ENCODE results near the gene HILPDA.
"Not testable (repeated sequence)": the region's sequence is repeated elsewhere in the genome, so short reads cannot be mapped to it uniquely, and the experiment has no call there.

Gene HILPDA

GRCh38 chr7:128448751-128449302 is 6.9 kb upstream of the HILPDA start:
- no peak overlapping the region for H3K4me3 ChIP-seq (ENCODE audit: insufficient read depth, low read depth, low read length)
- no peaks in the 10 kb centered on the region for H3K9me3 ChIP-seq (ENCODE audit: control insufficient read depth, low read length)
- no peaks in the 10 kb centered on the region for H3K27me3 ChIP-seq (ENCODE audit: control insufficient read depth, insufficient read depth, low read length, poor library complexity, severe bottlenecking)
- H3K36me3 ChIP-seq (ENCODE audit: control insufficient read depth, insufficient read depth, low read length) = no peaks in the 10 kb centered on the region
- H3K27ac ChIP-seq (ENCODE audit: insufficient read depth, low read depth, low read length, poor library complexity, severe bottlenecking) = no peak overlapping the region
- H3K4me1 ChIP-seq (ENCODE audit: control insufficient read depth, insufficient read depth, low read length) = peaks cover 5% of the 10 kb centered on the region
- 96 to 97% methylated on average over 5 to 6 of the region's 6 CpGs for WGBS, 2 experiments

GRCh38 chr7:128450409-128450808 is 5.3 kb upstream of the HILPDA start:
- peaks cover 9% of the 10 kb centered on the region for H3K4me1 ChIP-seq (ENCODE audit: control insufficient read depth, insufficient read depth, low read length)
- no peak overlapping the region for H3K4me3 ChIP-seq (ENCODE audit: insufficient read depth, low read depth, low read length)
- no peaks in the 10 kb centered on the region for H3K27me3 ChIP-seq (ENCODE audit: control insufficient read depth, insufficient read depth, low read length, poor library complexity, severe bottlenecking)
- H3K27ac ChIP-seq (ENCODE audit: insufficient read depth, low read depth, low read length, poor library complexity, severe bottlenecking) = no peak overlapping the region
- H3K36me3 ChIP-seq (ENCODE audit: control insufficient read depth, insufficient read depth, low read length) = no peaks in the 10 kb centered on the region
- 87 to 88% methylated on average over 4 of the region's 4 CpGs for WGBS, 2 experiments
- no peaks in the 10 kb centered on the region for H3K9me3 ChIP-seq (ENCODE audit: control insufficient read depth, low read length)

GRCh38 chr7:128450913-128451312 is 4.8 kb upstream of the HILPDA start:
- peaks cover 9% of the 10 kb centered on the region for H3K4me1 ChIP-seq (ENCODE audit: control insufficient read depth, insufficient read depth, low read length)
- H3K9me3 ChIP-seq (ENCODE audit: control insufficient read depth, low read length) = no peaks in the 10 kb centered on the region
- H3K4me3 ChIP-seq (ENCODE audit: insufficient read depth, low read depth, low read length) = no peak overlapping the region
- H3K27me3 ChIP-seq (ENCODE audit: control insufficient read depth, insufficient read depth, low read length, poor library complexity, severe bottlenecking) = no peaks in the 10 kb centered on the region
- 91 to 94% methylated on average over 5 of the region's 5 CpGs for WGBS, 2 experiments
- no peak overlapping the region for H3K27ac ChIP-seq (ENCODE audit: insufficient read depth, low read depth, low read length, poor library complexity, severe bottlenecking)
- H3K36me3 ChIP-seq (ENCODE audit: control insufficient read depth, insufficient read depth, low read length) = no peaks in the 10 kb centered on the region

GRCh38 chr7:128452552-128452951 is 3.1 kb upstream of the HILPDA start:
- WGBS, 2 experiments = 94% methylated on average over 1 of the region's 1 CpG; no CpG with 5 or more reads in 1 of the 2 experiments
- H3K27me3 ChIP-seq (ENCODE audit: control insufficient read depth, insufficient read depth, low read length, poor library complexity, severe bottlenecking) = no peaks in the 10 kb centered on the region

GRCh38 chr7:128453836-128454804 is 1.6 kb upstream of the HILPDA start:
- Histone ChIP-seq H3K27ac (ENCODE audit: insufficient read depth, low read depth, low read length, poor library complexity, severe bottlenecking) (peak overlapping the region; percentile 85), H3K4me1 (ENCODE audit: control insufficient read depth, insufficient read depth, low read length) (peaks cover 22% of the 10 kb centered on the region), H3K4me3 (ENCODE audit: insufficient read depth, low read depth, low read length) (no peak overlapping the region), H3K36me3 (ENCODE audit: control insufficient read depth, insufficient read depth, low read length) (peaks cover 6% of the 10 kb centered on the region), H3K9me3 (ENCODE audit: control insufficient read depth, low read length) (no peaks in the 10 kb centered on the region), H3K27me3 (ENCODE audit: control insufficient read depth, insufficient read depth, low read length, poor library complexity, severe bottlenecking) (no peaks in the 10 kb centered on the region)
- WGBS, 2 experiments = 22 to 24% methylated on average over 23 of the region's 23 CpGs

More at GRCh38 chr7:128452552-128452951, 3.1 kb upstream of the HILPDA start:
- H3K36me3 ChIP-seq (ENCODE audit: control insufficient read depth, insufficient read depth, low read length) = peaks cover 6% of the 10 kb centered on the region
- peaks cover 13% of the 10 kb centered on the region for H3K4me1 ChIP-seq (ENCODE audit: control insufficient read depth, insufficient read depth, low read length)
- no peaks in the 10 kb centered on the region for H3K9me3 ChIP-seq (ENCODE audit: control insufficient read depth, low read length)
- no peak overlapping the region for H3K4me3 ChIP-seq (ENCODE audit: insufficient read depth, low read depth, low read length)
- H3K27ac ChIP-seq (ENCODE audit: insufficient read depth, low read depth, low read length, poor library complexity, severe bottlenecking) = no peak overlapping the region

GRCh38 chr7:128454808-128455542 is 703 bp upstream of the HILPDA start:
- Histone ChIP-seq H3K36me3 (ENCODE audit: control insufficient read depth, insufficient read depth, low read length) (peaks cover 6% of the 10 kb centered on the region), H3K27me3 (ENCODE audit: control insufficient read depth, insufficient read depth, low read length, poor library complexity, severe bottlenecking) (no peaks in the 10 kb centered on the region), H3K27ac (ENCODE audit: insufficient read depth, low read depth, low read length, poor library complexity, severe bottlenecking) (peak overlapping the region; percentile 90), H3K9me3 (ENCODE audit: control insufficient read depth, low read length) (no peaks in the 10 kb centered on the region), H3K4me1 (ENCODE audit: control insufficient read depth, insufficient read depth, low read length) (peaks cover 25% of the 10 kb centered on the region), H3K4me3 (ENCODE audit: insufficient read depth, low read depth, low read length) (peak overlapping the region; percentile 96)
- WGBS, 2 experiments = 67 to 71% methylated on average over 25 of the region's 25 CpGs

GRCh38 chr7:128456255-128456725 is 612 bp downstream of the HILPDA start:
- H3K4me1 ChIP-seq (ENCODE audit: control insufficient read depth, insufficient read depth, low read length) = peaks cover 25% of the 10 kb centered on the region
- H3K36me3 ChIP-seq (ENCODE audit: control insufficient read depth, insufficient read depth, low read length) = peaks cover 6% of the 10 kb centered on the region
- peak overlapping the region; percentile 90 for H3K27ac ChIP-seq (ENCODE audit: insufficient read depth, low read depth, low read length, poor library complexity, severe bottlenecking)
- H3K4me3 ChIP-seq (ENCODE audit: insufficient read depth, low read depth, low read length) = peak overlapping the region; percentile 96
- H3K27me3 ChIP-seq (ENCODE audit: control insufficient read depth, insufficient read depth, low read length, poor library complexity, severe bottlenecking) = no peaks in the 10 kb centered on the region
- H3K9me3 ChIP-seq (ENCODE audit: control insufficient read depth, low read length) = no peaks in the 10 kb centered on the region
- 3 to 8% methylated on average over 5 of the region's 5 CpGs for WGBS, 2 experiments

- peak overlapping the region; percentile 96 for H3K4me3 ChIP-seq (ENCODE audit: insufficient read depth, low read depth, low read length)
- H3K9me3 ChIP-seq (ENCODE audit: control insufficient read depth, low read length); H3K27me3 ChIP-seq (ENCODE audit: control insufficient read depth, insufficient read depth, low read length, poor library complexity, severe bottlenecking); H3K36me3 ChIP-seq (ENCODE audit: control insufficient read depth, insufficient read depth, low read length); H3K27ac ChIP-seq (ENCODE audit: insufficient read depth, low read depth, low read length, poor library complexity, severe bottlenecking): not testable (repeated sequence)
- peaks cover 25% of the 10 kb centered on the region for H3K4me1 ChIP-seq (ENCODE audit: control insufficient read depth, insufficient read depth, low read length)
- 90 to 98% methylated on average over 3 to 6 of the region's 6 CpGs for WGBS, 2 experiments
These were observed 1.7 kb downstream of the HILPDA start for GRCh38 chr7:128457385-128457784.

GRCh38 chr7:128458956-128459355 is 3.3 kb downstream of the HILPDA start:
- WGBS, 2 experiments = 89 to 91% methylated on average over 3 of the region's 3 CpGs
- no peak overlapping the region for H3K27ac ChIP-seq (ENCODE audit: insufficient read depth, low read depth, low read length, poor library complexity, severe bottlenecking)
- H3K9me3 ChIP-seq (ENCODE audit: control insufficient read depth, low read length) = no peaks in the 10 kb centered on the region
- peaks cover 19% of the 10 kb centered on the region for H3K4me1 ChIP-seq (ENCODE audit: control insufficient read depth, insufficient read depth, low read length)
- no peaks in the 10 kb centered on the region for H3K27me3 ChIP-seq (ENCODE audit: control insufficient read depth, insufficient read depth, low read length, poor library complexity, severe bottlenecking)
- peaks cover 12% of the 10 kb centered on the region for H3K36me3 ChIP-seq (ENCODE audit: control insufficient read depth, insufficient read depth, low read length)
- H3K4me3 ChIP-seq (ENCODE audit: insufficient read depth, low read depth, low read length) = no peak overlapping the region

All from ectodermal cell (in vitro differentiated cells).